ENCODE measurements around the gene GALNT2.

GALNT2 gene

DNA sequence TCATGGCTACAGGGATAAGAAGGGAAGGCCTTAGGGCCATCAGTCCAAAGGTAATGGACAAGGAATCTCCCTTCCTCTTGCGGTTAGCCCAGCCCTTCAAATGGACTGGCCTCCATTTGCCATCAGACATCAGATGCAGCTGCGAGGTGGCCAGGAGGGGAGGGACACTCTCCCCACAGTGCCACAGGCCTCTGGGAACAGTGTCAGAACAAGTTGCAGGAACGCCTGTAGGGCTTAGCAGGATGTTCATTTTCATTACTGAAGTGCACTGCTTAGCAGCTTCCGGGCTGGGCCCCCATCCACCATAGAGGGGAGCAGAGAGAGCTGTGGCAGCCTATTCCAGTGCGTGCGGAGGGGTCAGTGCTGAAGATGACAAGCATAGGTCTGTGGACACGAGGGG lies 127.5 kb downstream of the GALNT2 start:
- DNase-seq: no peak

DNA sequence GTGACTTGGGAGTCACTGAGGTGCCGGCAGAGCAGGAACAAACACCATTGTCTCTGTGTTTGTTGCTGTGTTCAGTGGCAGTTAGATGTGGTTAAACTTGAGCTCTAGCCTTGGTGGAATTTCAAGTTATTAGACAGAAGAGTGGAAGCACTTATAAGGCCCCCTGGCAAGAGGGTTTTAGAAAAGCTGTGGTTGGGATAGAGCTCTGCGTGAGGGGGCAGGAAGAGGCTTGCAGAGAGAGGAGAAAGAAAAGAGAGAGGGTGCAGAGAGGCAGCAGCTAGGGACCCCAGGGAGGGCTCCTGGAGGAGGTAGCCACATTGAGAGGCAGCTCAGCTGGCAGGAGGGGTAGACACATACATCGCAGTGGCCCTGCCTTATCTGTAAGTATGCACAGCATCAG lies 128.2 kb downstream of the GALNT2 start:
- no peak for DNase-seq

DNA sequence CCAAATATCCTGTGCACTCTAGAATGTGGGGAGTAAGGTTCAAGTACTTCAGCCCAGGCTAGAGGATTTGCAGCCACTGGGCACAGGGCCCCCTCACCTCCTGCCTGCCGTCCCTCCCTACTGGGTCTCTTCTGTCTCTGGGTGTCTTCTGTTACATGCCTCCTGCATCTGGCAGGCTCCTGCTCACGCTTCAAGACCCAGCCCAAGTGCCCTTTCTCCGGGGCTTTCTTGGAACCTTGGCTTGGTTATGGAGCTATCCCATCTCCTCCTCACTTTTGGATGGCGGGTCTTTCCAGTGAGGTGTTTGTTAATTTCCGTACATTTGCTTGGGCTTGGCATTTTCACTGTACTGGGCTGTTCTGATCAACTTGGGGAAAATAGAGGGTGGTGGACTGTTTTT lies 129.0 kb downstream of the GALNT2 start:
- no peak for DNase-seq

DNA sequence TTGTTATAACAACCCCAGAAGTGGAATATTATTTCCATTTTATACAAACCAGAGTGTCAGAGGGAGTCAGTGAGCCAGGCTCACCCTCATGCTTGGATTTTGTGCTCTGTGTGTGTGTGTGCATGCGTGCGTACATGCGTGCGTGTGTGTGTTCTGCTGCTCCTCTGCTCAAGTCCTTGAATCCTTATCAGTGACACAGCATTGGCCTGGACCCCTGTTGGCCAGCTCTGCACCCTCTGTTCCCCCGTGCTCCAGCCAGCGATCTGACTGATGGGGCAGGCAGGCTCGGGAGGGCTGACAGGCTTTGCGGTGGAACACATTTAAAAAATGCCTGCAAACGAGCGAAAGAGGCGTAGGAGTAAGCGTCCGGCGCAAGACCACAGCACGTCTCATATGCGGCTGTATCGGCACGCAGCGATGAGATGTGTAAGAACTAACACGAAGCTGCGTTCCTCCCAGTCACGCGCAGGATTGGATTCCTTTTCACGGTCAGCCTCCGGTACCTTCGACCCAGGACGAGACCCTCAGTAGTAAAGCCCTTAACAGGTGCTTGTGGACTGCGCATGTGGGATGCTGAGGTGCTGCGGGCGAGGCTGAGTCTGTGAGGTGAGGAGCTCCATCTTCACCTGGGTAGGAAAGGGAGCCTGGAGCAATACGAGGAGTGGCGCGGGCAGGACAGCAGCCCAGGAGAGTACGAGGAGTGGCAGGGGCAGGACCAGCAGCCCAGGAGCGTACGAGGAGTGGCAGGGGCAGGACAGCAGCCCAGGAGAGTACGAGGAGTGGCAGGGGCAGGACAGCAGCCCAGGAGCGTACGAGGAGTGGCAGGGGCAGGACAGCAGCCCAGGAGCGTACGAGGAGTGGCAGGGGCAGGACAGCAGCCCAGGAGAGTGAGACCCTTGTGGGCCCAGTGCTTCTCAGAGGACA lies 130.9 kb downstream of the GALNT2 start:
- DNase-seq: no peak

DNA sequence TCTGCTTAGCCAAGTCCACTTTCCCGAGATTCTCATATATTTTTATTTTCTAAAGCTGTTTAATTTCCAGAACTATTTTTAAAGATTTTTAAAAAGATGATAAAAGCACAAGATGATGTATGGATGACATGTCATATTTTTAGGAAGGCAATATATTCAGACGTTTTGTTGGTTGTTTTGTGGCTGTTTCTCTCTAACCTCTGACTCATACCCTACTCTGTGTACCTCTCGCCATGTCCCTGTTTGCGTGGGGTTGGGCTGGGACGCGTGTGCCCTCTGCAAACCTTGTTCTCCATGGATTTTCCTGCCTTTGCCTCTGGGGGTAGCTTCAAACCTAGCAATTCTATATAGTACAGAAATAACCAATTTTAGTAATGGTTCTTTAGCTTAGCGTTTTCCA lies 132.0 kb downstream of the GALNT2 start:
- DNase-seq: no peak

DNA sequence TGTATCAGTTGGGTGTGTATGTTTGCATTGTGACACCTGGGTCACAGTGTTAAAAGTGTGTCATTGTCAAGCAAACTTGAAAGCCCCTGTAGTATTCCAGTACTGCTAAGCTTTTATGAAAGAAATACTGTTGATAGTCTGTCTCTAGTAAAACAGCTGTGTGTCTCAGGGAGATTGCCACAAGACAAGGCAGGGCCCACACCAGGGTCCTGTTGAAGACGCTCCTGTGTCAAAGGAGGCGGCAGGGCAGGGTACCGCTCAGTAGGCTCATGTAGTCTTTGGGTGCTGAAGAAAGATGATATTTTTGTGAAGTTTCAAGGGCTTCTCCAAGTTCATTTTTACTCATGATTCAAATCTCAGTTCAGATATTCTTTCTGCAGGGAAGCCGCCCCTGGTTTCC lies 132.5 kb downstream of the GALNT2 start:
- no peak for DNase-seq

DNA sequence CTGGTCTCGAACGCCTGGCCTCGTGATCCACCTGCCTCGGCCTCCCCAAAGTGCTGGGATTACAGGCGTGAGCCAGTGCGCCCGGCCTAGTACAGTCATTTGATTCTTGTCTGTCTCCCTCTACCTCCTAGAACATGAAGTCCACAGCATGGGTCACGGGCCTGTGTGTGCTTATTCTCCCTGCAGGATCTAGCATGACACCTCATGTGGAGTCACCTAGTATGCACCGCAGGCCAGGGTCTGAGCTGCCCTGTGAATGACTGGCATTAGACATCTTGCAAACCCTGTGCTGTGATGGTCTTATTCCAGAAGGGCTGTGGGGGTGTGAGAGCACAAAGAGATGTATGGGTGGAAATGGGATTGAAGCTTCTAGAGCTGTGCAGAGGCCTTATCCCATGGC lies 133.2 kb downstream of the GALNT2 start:
- no peak for DNase-seq

DNA sequence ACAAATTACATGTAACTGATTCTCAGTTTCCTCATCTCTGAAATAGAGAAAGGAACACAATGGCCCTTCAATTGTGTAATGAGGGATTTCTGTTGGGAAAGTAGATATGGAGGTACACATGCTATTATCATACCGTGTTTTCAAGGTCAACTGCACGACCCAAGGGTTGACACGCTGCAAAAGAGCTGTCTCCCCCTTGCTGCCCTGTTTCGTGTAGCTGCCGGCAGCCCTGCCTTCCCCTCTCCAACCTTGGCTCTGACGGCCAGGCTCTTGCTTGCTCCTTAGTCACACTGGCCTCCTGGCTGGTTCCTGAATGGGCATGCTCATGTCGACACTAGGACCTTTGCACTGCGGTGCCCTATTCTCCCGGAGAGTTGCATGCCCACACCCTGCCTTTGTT lies 134.4 kb downstream of the GALNT2 start:
- no peak for DNase-seq

DNA sequence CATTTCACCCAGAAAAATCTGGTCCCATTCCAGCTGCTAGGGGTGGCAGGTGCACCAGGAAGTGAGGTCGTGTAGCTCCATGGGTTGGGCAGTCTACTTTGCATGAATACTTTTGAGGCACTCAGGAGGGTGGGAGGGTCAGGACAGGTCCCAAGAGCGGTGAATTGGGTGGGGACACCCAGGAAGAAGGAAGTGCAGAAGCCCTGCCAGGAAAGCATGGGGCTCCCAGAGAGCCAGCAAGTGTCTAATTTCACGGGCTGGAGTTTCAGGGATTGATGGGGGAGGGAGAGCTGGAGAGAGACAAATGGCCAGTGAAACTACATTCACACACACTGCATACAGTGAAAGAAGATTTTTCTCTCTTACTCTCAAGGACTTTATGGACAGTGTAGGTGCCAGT lies 137.8 kb downstream of the GALNT2 start:
- DNase-seq: no peak

DNA sequence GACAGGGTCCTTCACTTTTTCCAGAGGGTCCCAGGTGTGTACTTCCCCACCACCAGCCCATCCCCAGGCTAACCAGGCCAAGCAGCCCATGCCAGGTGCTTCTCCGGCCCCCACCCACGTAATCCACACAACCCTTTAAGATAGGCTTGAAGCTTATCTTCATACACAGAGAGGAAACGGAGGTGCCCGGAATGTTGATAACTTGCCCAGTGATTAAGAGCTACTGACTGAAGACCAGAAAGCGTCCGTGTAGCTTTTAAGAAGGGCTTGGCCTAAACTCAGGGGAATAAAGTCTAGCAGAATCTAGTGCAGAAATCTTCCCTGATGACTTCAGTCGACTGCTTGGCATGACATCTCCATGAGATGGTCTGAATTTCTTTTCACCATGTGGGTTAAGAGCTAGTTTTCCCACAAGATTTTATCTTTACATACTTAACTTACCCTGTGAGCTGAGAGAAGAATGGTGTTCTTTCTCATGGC lies 138.7 kb downstream of the GALNT2 start:
- DNase-seq: no peak

DNA sequence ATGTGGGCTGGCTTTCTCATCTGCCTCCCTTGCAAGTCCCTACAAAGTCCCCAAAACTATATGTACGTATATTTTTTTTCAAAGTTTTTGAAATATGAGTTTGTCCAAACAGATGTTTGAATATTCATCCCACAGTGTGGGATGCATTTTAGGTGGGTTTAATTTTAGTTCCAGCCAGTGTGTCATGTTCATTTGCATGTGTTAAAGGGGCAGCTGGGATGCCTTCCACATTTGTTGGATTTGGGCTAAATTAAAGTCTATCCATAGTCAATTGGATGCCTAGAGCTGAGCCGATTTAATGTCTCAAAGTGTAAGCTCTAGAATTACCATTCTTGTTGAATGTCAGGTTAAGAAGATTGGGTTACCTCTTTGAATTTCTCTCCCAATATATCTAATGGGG lies 139.2 kb downstream of the GALNT2 start:
- DNase-seq: no peak

DNA sequence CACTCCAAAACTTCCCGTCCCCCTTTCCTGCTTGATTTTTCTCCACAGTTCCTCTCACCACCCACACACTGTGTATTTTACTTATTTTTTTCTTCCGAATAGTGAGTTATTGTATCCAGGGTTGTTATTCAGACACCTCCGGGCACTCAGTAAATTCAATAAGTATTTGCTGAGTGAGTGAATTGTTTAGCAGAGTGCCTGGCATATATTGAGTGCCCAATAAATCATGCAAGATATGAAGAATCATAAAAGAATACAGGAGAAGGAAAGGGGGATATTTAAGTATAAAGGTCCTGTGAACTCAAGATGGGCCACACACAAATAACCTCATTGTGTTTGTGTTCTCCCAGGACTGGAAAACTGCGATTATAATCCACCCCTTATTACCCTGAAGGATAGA lies 139.9 kb downstream of the GALNT2 start:
- DNase-seq: no peak

DNA sequence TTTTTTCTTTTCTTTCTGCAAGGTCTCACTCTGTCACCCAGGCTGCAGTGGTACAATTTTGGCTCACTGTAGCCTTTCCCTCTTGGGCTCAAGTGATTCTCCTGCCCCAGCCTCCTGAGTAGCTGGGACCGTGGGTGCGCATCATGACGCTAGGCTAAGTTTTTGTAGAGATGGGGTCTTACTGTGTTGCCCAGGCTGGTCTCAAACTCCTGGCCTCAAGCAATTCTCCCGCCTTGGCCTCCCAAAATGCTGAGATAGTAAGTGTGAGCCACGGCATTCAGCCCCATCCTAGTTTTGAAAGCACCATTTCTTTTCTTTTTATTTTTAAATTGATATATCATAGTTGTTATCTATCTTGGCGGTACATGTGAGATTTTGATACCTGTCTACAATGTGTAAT lies 140.6 kb downstream of the GALNT2 start:
- DNase-seq: no peak

DNA sequence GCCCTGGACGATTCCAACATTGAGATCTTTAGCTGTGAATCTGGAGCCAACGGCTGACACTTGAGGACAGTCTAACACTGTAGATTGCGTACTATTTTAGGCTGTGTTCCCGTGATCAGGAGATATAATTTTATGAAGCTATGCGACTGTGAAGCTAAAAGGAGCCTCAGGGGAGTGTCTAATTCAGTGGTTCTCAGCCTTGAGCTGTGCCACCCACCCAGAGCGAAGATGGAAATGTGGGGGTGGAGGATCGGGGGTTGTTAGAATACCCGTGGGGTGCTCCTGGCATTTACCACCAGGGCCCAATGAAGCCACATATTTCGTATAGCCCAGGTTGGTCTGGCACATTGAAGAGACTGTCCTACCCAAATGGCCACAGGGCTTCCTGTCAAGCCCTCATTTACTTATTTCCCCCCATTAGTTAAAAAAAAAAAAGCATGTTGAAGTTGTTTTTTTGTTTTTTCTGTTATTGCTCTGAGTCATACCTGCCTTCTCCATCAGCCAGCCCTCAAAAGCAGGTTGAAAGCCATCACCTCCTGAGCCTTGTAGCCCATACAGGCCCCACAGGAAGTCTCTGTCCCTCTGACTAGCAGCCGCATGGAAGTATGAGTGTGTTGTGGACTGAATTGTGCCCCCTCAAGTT lies 141.7 kb downstream of the GALNT2 start:
- no peak for DNase-seq

DNA sequence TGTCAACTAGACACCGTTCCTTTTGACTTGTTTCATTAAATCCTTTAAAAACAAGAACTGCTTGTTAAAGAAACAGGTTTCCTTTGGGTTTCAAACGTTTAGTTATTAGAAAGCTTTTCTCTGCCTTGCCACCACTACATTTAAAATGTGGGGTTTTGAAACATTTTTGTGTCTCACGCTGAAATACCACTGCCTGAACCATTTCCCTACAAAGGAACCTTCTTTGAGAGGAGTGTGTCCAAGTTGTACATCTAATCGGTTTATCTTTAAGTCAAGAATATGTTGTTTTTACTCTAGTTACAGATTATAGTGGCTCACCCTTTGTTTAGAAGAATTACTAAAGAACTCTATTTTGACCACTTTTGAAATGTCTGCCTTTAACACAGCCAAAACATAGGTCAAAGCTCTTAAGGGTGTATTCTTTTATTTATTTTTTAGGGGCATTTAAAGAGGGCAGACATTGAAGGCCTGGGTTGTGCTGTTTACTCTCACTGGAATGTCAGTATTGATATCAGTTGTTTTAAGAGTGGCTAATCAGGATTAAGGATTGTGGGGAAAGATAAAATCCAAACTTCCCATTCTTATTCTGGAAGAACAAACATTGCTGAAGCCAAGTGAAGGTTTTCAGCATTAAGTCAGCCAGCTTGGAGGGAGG lies 143.4 kb downstream of the GALNT2 start:
- no peak for DNase-seq

DNA sequence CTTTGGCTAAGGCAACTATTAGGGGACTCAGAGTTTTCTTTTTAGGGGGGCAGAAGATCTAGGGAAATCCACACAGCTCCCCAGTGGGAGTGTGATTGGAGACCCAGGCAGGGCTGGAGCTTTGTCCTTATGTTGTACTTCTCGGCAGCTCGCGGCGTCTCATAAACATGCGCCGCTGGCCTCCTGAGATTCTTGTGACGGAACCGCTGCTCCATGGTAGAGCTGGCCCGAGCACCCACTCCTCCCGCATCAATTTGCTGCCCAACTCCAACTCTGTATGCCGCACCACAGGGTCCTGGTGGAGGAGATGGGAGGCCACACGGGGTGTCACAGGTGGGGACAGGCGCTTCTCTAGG lies 143.9 kb downstream of the GALNT2 start:
- no peak for DNase-seq

DNA sequence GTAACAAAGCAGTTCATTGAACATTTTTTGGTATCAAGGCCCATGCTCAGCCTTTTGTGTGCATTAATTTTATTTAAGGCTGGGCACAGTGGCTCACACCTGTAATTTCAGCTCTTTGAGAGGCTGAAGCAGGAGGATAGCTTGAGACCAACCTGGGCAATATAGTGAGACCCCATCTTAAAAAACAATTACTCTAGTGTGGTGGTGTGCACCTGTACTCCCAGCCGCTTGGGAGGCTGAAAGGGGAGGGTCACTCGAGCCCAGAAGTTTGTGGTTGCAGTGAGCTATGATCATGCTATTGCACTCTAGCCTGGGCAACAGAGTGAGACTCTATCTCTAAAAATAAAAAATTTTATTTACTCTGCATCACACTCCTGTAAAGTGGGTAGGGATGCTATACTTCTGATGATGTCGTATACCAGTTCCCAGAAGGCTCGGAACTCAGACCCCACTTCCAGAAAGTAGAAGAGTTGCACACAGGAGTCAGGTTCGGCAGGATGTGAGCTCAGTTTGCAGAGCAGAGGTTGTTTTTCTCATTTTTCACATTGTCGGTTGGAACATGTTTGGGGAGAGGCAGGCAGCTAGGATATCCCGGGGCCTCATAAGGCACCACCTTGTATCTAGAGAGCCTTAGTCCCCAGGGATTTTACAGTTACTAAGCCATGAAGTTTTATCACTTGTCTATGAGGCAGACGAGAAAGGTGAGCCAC lies 144.6 kb downstream of the GALNT2 start:
- no peak for DNase-seq

DNA sequence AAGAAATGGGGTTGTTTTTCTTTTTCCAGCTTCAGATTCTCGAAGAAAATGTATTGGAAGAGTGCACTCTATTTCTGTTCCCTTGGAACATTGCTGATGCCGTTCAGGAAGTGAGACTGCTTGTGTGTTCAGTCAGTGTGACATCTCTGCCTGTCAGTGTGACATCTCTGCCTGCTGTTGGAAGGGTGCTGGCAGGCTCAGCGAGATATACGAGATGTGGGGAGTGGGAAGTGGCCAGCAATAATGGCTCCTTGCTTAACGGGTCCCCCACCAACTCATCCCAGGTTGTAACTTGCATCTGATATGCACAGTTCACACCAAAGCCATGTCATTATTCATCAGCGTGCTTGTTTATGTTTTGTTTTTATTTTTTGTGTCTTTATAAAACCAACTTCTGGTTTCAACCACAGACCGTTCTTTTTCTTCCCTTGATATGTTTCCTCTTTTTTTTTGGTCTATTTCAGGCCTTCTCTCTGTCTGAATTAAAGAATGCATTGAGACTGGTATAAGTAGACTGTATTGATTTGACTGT lies 145.4 kb downstream of the GALNT2 start:
- DNase-seq: no peak

DNA sequence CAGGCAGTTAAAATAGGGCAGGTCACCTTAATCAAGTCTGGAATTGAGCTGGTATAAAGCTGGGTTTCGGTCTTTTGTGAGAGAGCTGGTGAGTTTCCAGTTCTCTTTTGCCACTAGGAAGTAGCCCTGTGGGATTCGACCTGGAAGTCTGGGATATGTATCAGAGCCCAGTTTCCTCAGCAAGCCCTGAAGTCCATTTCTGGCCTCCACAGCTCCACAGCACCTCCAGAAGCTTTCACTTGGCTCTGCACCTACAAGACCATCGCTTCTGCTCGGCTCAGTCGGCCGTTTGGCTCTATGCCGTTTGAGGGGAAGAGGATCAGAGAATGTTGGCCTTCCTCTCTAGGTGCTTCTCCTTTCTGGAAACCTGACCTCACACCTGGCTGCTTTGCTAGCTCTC lies 148.0 kb downstream of the GALNT2 start:
- DNase-seq: no peak

DNA sequence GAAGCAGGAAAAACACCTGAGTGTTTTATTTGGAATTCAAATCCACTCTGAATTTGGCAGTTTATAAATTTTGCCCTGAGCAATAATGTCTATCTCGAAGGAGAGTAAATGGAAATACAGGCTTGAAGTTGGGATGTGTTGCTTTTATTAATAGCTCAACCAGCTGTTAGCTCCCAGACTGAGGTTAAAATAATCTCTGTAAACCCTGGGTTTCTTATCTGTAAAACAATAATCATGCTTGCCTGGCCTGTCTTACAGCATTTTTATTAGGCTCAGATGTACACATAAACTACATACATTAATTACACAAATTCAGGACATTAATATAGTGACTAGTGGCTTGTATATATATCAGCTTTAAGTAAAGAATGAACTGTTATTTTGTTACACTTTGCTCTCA lies 148.5 kb downstream of the GALNT2 start:
- no peak for DNase-seq

DNA sequence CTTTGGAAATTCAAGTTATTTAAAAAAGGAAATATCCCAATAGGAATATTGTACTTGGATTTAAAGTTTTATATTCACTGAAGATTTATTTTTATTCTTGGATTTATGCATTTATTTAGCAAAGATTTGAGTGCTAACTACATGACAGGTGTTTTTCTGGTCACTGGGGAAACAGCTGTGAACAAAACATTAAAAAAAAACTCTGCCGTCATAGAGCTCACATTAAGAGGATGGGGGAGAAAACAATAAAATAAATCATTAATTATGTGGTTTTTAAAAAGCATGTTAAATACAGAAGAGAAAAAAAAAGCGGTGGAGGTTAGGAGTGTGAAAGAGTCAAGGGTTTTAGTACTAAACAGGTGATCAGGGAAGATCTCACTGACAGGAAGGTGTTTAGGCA lies 149.9 kb downstream of the GALNT2 start:
- no peak for DNase-seq

DNA sequence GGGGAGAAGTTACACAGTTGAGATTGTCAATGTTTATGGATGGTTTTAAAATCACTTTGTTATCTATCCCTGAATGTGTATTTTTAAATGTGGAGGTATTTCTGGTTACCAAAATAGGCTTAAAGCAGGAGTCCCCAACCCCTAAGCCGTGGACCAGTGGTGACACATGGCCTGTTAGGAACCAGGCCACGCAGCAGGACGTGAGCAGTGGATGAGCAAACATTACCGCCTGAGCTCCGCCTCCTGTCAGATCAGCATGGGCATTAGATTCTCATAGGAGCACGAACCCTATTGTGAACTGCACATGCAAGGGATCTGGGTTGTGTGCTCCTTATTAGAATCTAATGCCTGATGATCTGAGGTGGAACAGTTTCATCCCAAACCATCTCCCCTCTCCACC lies 151.6 kb downstream of the GALNT2 start:
- DNase-seq: no peak

Data from GOT3 (cell line).